H9 (cell line): ENCODE measurements around the gene FKBP8. TPM values are rescaled to one million over a fixed set of nuclear protein-coding genes. Genes with fewer than 3 reads are reported as not detected.

ENCODE experiments used
- DNase-seq: peaks from one replicate; pipeline ENCODE4 v3.0.0-alpha.2; 2017
- H2AFZ ChIP-seq: one replicate; pipeline ENCODE4 v1.6.1; 2013; ENCODE audit warnings: mild to moderate bottlenecking, low read length, control low read depth, moderate library complexity
- H2AK5ac ChIP-seq: 2 replicates; pipeline ENCODE4 v1.6.1; 2013; ENCODE audit warnings: low read length, control low read depth, mixed read lengths; ENCODE audit not compliant: insufficient read length
- H2BK120ac ChIP-seq: one replicate; pipeline ENCODE4 v1.6.1; 2013; ENCODE audit warnings: low read depth, mild to moderate bottlenecking, low read length, control low read depth, inconsistent platforms; ENCODE audit not compliant: poor library complexity, severe bottlenecking
- H2BK12ac ChIP-seq: 2 replicates; pipeline ENCODE4 v1.6.1; 2013; ENCODE audit warnings: low read length, control low read depth, mixed read lengths, low read depth; ENCODE audit not compliant: insufficient read length
- H2BK15ac ChIP-seq: 2 replicates; pipeline ENCODE4 v1.6.1; 2013; ENCODE audit warnings: low read depth, low read length, control low read depth
- H2BK20ac ChIP-seq: one replicate; pipeline ENCODE4 v1.6.1; 2013; ENCODE audit warnings: low read depth, mild to moderate bottlenecking, low read length, control low read depth, inconsistent platforms; ENCODE audit not compliant: poor library complexity, severe bottlenecking
- H2BK5ac ChIP-seq: 2 replicates; pipeline ENCODE4 v1.6.1; 2013; ENCODE audit warnings: low read length, control low read depth, mixed read lengths; ENCODE audit not compliant: insufficient read length
- H3K14ac ChIP-seq: 2 replicates; pipeline ENCODE4 v1.6.1; 2013; ENCODE audit warnings: low read length, control low read depth; ENCODE audit not compliant: insufficient read depth
- H3K18ac ChIP-seq: 2 replicates; pipeline ENCODE4 v1.6.1; 2013; ENCODE audit warnings: low read depth, mild to moderate bottlenecking, mixed read lengths, low read length, control low read depth; ENCODE audit not compliant: insufficient read length
- H3K23ac ChIP-seq: 2 replicates; pipeline ENCODE4 v1.6.1; 2013; ENCODE audit warnings: low read length, control low read depth, mixed read lengths, low read depth; ENCODE audit not compliant: insufficient read length
- H3K23me2 ChIP-seq: 2 replicates; pipeline ENCODE4 v1.6.1; 2013; ENCODE audit warnings: low read depth, mild to moderate bottlenecking, mixed read lengths, low read length, control low read depth; ENCODE audit not compliant: insufficient read length, poor library complexity, severe bottlenecking
- H3K27ac ChIP-seq: 2 replicates; pipeline ENCODE4 v1.5.1; 2013; ENCODE audit warnings: low read length, control low read depth, mixed read lengths, low read depth; ENCODE audit not compliant: insufficient read length
- H3K27me3 ChIP-seq: 2 replicates; pipeline ENCODE4 v1.6.1; 2013; ENCODE audit warnings: low read length, control low read depth, inconsistent platforms; ENCODE audit not compliant: insufficient read depth
- H3K4ac ChIP-seq: 2 replicates; pipeline ENCODE4 v1.6.1; 2013; ENCODE audit warnings: low read depth, mild to moderate bottlenecking, control low read depth, inconsistent platforms, low read length, moderate library complexity
- H3K4me1 ChIP-seq: 2 replicates; pipeline ENCODE4 v1.6.1; 2013; ENCODE audit warnings: low read length, control low read depth, inconsistent platforms; ENCODE audit not compliant: insufficient read depth
- H3K4me2 ChIP-seq: 2 replicates; pipeline ENCODE4 v1.6.1; 2013; ENCODE audit warnings: low read length, control low read depth, mixed read lengths; ENCODE audit not compliant: insufficient read length, insufficient read depth
- H3K56ac ChIP-seq: 2 replicates; pipeline ENCODE4 v1.6.1; 2013; ENCODE audit warnings: low read depth, mild to moderate bottlenecking, mixed read lengths, low read length, control low read depth; ENCODE audit not compliant: insufficient read length
- H3K79me1 ChIP-seq: 2 replicates; pipeline ENCODE4 v1.6.1; 2013; ENCODE audit warnings: low read depth, mild to moderate bottlenecking, moderate library complexity, low read length, control low read depth, inconsistent platforms; ENCODE audit not compliant: insufficient read depth, poor library complexity, severe bottlenecking
- H3K79me2 ChIP-seq: 2 replicates; pipeline ENCODE4 v1.6.1; 2013; ENCODE audit warnings: low read length, control low read depth, inconsistent platforms; ENCODE audit not compliant: insufficient read depth
- H3K9ac ChIP-seq: 2 replicates; pipeline ENCODE4 v1.6.1; 2013; ENCODE audit warnings: low read length, control low read depth, mixed read lengths; ENCODE audit not compliant: insufficient read length; ENCODE audit errors: extremely low read depth
- H3K9me3 ChIP-seq: one replicate; pipeline ENCODE4 v1.6.1; 2013; ENCODE audit warnings: low read depth, low read length, inconsistent platforms; ENCODE audit not compliant: control insufficient read depth
- H3T11ph ChIP-seq: one replicate; pipeline ENCODE4 v1.6.1; 2013; ENCODE audit warnings: mild to moderate bottlenecking, low read length, control low read depth, inconsistent platforms
- H4K20me1 ChIP-seq: one replicate; pipeline ENCODE4 v1.6.1; 2013; ENCODE audit not compliant: control insufficient read depth, insufficient read length, insufficient read depth
- H4K5ac ChIP-seq: 2 replicates; pipeline ENCODE4 v1.6.1; 2013; ENCODE audit warnings: low read depth, mild to moderate bottlenecking, mixed read lengths, low read length, control low read depth; ENCODE audit not compliant: insufficient read length
- H4K8ac ChIP-seq: replicated peaks from 2 replicates; pipeline ENCODE4 v1.6.1; 2013; ENCODE audit warnings: low read length, control low read depth, mixed read lengths, low read depth; ENCODE audit not compliant: insufficient read length
- H4K91ac ChIP-seq: 2 replicates; pipeline ENCODE4 v1.6.1; 2013; ENCODE audit warnings: low read depth, mild to moderate bottlenecking, moderate library complexity, mixed read lengths, low read length, control low read depth; ENCODE audit not compliant: insufficient read length
- H3K27ac Mint-ChIP-seq, 3 experiments: 2 replicates in 2 of 3; 3 replicates in 1 of 3; pipeline ENCODE4 v1.8.0; 2020 to 2021; ENCODE audit warnings: mixed read lengths in 3 of 3, mild to moderate bottlenecking in 1 of 3, moderate library complexity in 1 of 3
- H3K27me3 Mint-ChIP-seq: 2 replicates; pipeline ENCODE4 v1.8.0; 2021; ENCODE audit warnings: low read depth, mild to moderate bottlenecking, moderate library complexity, mixed read lengths
- H3K36me3 Mint-ChIP-seq, 3 experiments: 2 replicates in 2 of 3; 3 replicates in 1 of 3; pipeline ENCODE4 v1.8.0; 2020 to 2021; ENCODE audit warnings: low read depth in 3 of 3, mixed read lengths in 3 of 3; ENCODE audit not compliant: insufficient read depth in 1 of 3
- H3K4me1 Mint-ChIP-seq, 2 experiments: 2 replicates each; pipeline ENCODE4 v1.8.0; 2020; ENCODE audit warnings: mixed read lengths in 2 of 2
- H3K4me3 Mint-ChIP-seq, 2 experiments: 2 replicates in 1 of 2; 3 replicates in 1 of 2; pipeline ENCODE4 v1.8.0; 2020 to 2021; ENCODE audit warnings: mild to moderate bottlenecking in 2 of 2, mixed read lengths in 2 of 2, moderate library complexity in 1 of 2
- H3K9me3 Mint-ChIP-seq, 2 experiments: 2 replicates in 1 of 2; 3 replicates in 1 of 2; pipeline ENCODE4 v1.8.0; 2020; ENCODE audit warnings: mild to moderate bottlenecking in 2 of 2, mixed read lengths in 2 of 2, moderate library complexity in 1 of 2
- WGBS: extraction: QIAGEN DNeasy Blood & Tissue Kit; methylation state at CpG from one replicate; pipeline ENCODE4 v1.1.7; 2013; ENCODE audit warnings: missing lambda C conversion rate, low lambda C conversion rate, mixed read lengths; ENCODE audit not compliant: insufficient read length; ENCODE audit errors: extremely low coverage; 5-methylcytosine and 5-hydroxymethylcytosine counted together
- total RNA-seq: library from RNA; stranded (reverse); gene quantifications from 2 replicates; pipeline ENCODE4 v1.2.1, GENCODE V29; 2021
- TF ChIP-seq, protein P1 (sequence below): fragments of 200-600 bp; sonication (generic); conservative IDR thresholded peaks from 3 replicates; pipeline ENCODE4 v1.8.0; 2021; ENCODE audit warnings: antibody characterized with exemption, mild to moderate bottlenecking

FKBP8 gene
- total RNA-seq, 1 experiment from 2014 or later = 308 TPM

GRCh38 chr19:18577365-18577914 lies 34.1 kb upstream of the FKBP8 start:
- Mint-ChIP-seq H3K27ac (peak overlapping the region in 2 of 3 experiments; percentile 51 to 91; a peak in 3 of 7 replicates), H3K9me3 (no peaks in the 10 kb centered on the region), H3K27me3 (peaks cover 2% of the 10 kb centered on the region), H3K36me3 (peaks cover 31 to 57% (median 38%) of the 10 kb centered on the region in 3 experiments), H3K4me3 (no peak overlapping the region), H3K4me1 (peaks cover 8 to 11% of the 10 kb centered on the region in 2 experiments)
- Histone ChIP-seq H3K27ac (no peak overlapping the region), H3K23ac (no peak overlapping the region), H3K4me2 (no peak overlapping the region), H4K20me1 (peaks cover 2% of the 10 kb centered on the region), H3T11ph (no peak overlapping the region), H2BK15ac (no peak overlapping the region), H3K4me1 (peaks cover 8% of the 10 kb centered on the region; the same call in 1 of the 2 replicates), H2BK120ac (no peak overlapping the region), H3K56ac (no peak overlapping the region), H2AK5ac (no peak overlapping the region), H2AFZ (no peak overlapping the region), H3K79me2 (peaks cover 8% of the 10 kb centered on the region; the same call in 1 of the 2 replicates), H3K9me3 (no peaks in the 10 kb centered on the region), H4K91ac (no peak overlapping the region), H2BK20ac (no peak overlapping the region), H3K14ac (no peak overlapping the region), H3K27me3 (no peaks in the 10 kb centered on the region), H2BK5ac (no peak overlapping the region), H3K4ac (no peak overlapping the region), H4K5ac (no peak overlapping the region), H3K9ac (no peak overlapping the region), H3K79me1 (peaks cover 7% of the 10 kb centered on the region), H4K8ac (no peak overlapping the region), H3K23me2 (peaks cover 5% of the 10 kb centered on the region), H2BK12ac (no peak overlapping the region), H3K18ac (no peak overlapping the region)
- TF ChIP-seq, protein P1, sequence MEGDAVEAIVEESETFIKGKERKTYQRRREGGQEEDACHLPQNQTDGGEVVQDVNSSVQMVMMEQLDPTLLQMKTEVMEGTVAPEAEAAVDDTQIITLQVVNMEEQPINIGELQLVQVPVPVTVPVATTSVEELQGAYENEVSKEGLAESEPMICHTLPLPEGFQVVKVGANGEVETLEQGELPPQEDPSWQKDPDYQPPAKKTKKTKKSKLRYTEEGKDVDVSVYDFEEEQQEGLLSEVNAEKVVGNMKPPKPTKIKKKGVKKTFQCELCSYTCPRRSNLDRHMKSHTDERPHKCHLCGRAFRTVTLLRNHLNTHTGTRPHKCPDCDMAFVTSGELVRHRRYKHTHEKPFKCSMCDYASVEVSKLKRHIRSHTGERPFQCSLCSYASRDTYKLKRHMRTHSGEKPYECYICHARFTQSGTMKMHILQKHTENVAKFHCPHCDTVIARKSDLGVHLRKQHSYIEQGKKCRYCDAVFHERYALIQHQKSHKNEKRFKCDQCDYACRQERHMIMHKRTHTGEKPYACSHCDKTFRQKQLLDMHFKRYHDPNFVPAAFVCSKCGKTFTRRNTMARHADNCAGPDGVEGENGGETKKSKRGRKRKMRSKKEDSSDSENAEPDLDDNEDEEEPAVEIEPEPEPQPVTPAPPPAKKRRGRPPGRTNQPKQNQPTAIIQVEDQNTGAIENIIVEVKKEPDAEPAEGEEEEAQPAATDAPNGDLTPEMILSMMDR = no peak
- no CpG with 5 or more reads among the region's 21 CpGs for whole genome bisulfite sequencing
- DNase-seq = no peak
